Effector CD8-positive, alpha-beta T cell (primary cell): ENCODE measurements around the gene TK1.
"Not testable (repeated sequence)": the region's sequence is repeated elsewhere in the genome, so short reads cannot be mapped to it uniquely, and the experiment has no call there.

Source experiments
- DNase-seq: peaks from one replicate; lab custom pipeline; 2025; lab: John Stamatoyannopoulos, UW
- total RNA-seq, 4 experiments: gene quantifications; one replicate each; lab custom pipeline; 2026; lab: John Stamatoyannopoulos, UW

The TK1 gene
- 0.71 to 3.8 (median 1.5) reads per million in 4 experiments for total RNA-seq

- peak; percentile 70 for DNase-seq
Measured at GRCh38 chr17:78186692-78187595, at the start of gene TK1, which contains the start of gene AFMID. TSS of gene TK1 (minus strand) at chr17:78187052. CDS start at chr17:78186994, 58 bp downstream. TSS of gene AFMID (plus strand) at chr17:78187362. CDS start at chr17:78187371, 9 bp downstream.

GRCh38 chr17:78235885-78236284 lies 49.0 kb upstream of the TK1 start:
- no peak for DNase-seq

- not testable (repeated sequence) for DNase-seq
Measured at GRCh38 chr17:78235022-78235421, 48.2 kb upstream of the TK1 start.

- no peak for DNase-seq
Measured at GRCh38 chr17:78234261-78234865, 47.5 kb upstream of the TK1 start.

- DNase-seq: no peak
Measured at GRCh38 chr17:78233678-78234077, 46.8 kb upstream of the TK1 start.

GRCh38 chr17:78232859-78233173 lies 46.0 kb upstream of the TK1 start:
- DNase-seq: no peak

- no peak for DNase-seq
Measured at GRCh38 chr17:78231991-78232858, 45.4 kb upstream of the TK1 start.

GRCh38 chr17:78230996-78231935 lies 44.4 kb upstream of the TK1 start, which contains the start of gene TMEM235:
TSS of gene TMEM235 (plus strand) at chr17:78231631. CDS start at chr17:78232024, 393 bp downstream.
- DNase-seq: no peak

GRCh38 chr17:78230252-78230962 lies 43.6 kb upstream of the TK1 start:
- no peak for DNase-seq

GRCh38 chr17:78228176-78228575 lies 41.3 kb upstream of the TK1 start:
- DNase-seq: no peak

- DNase-seq: no peak
Measured at GRCh38 chr17:78227455-78227916, 40.6 kb upstream of the TK1 start.

- DNase-seq: no peak
Measured at GRCh38 chr17:78226759-78227454, 40.1 kb upstream of the TK1 start.

- DNase-seq: no peak
Measured at GRCh38 chr17:78226055-78226758, 39.4 kb upstream of the TK1 start.

- no peak for DNase-seq
Measured at GRCh38 chr17:78225088-78225865, 38.4 kb upstream of the TK1 start.

- DNase-seq: no peak
Measured at GRCh38 chr17:78224231-78225087, 37.6 kb upstream of the TK1 start.

GRCh38 chr17:78223765-78224164 lies 36.9 kb upstream of the TK1 start:
- DNase-seq: no peak

- DNase-seq: no peak
Measured at GRCh38 chr17:78223061-78223460, 36.2 kb upstream of the TK1 start.
